Activated CD4-positive, CD25-positive, alpha-beta regulatory T cell (primary cell): ENCODE data around the gene CEACAM16.

Source experiments
- DNase-seq, 4 experiments: peaks; one replicate each; lab custom pipeline; 2025; lab: John Stamatoyannopoulos, UW

Gene CEACAM16

DNA sequence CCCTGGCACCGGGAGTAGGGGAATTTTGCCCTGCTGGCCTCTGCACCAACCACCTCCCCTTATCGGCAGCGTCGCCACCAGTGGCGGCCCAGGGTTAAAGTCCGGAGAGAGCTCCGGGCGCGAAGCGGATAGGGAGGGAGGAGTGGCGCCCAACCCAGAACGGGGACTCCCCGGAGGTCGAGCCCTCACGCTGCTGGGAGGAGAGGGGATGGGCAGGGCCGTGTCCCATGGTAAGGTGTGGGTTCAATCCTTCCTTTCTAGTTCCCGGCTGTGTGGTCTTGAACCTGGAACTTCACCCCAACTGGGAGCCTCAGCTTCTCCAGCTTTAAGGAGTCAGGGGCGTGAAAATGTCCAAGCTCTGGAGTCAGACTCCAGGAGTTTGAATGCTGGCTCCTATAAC, 26.3 kb downstream of the CEACAM16 start:
- DNase-seq, result no peak

DNA sequence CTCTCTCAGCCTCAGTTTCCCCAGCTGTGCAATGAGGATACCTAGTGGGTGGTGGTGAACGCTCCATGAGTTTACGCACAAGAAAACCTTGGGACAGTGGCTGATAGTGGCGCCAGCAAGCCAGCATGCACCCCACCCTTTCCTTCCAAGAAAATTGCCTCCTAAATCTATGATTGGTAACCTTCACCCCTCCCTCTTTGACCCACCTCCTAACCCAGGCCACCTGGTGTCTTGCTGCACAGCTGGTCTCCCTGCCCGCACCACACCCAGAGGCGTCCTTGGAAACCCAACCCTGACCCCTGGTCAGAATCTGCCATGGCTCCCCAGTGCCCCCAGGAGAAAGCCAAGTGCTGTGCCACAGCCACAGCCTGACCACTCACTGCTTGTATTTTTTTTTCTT, 26.7 kb downstream of the CEACAM16 start:
- DNase-seq, result no peak

DNA sequence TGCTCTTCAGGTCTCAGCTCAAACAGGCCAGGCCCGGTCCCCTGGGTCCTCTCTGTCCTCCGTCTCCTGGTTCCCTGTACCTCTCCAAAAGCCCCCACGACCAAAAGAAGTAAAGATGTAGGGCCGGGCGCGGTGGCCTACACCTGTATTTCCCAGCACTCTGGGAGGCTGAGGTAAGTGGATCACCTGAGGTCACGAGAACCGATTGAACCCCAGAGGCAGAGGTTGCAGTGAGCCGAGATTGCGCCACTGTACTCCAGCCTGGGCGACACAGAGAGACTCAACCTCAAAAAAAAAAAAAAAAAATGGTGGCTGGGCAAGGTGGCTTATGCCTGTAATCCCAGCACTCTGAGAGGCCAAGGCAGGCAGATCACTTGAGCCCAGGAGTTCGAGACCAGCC, 27.5 kb downstream of the CEACAM16 start:
- no peak for DNase-seq

DNA sequence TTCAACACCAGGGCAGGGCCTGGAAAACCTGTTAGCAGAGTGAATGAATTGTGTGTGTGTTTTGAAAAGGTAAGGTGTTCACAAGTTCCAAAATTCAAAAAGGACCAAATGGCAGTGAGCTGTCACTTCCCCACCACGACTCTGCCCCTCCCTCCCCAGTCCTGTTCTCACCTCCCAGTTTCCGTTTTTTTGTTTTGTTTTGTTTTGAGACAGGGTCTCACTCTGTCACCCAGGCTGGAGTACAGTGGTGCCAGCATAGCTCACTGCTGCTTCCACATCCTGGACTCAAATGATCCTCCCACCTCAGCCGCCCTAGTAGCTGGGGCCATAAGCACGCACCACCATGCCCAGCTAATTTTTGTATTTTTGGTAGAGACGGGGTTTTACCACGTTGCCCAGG, 29.2 kb downstream of the CEACAM16 start:
- DNase-seq, result no peak

DNA sequence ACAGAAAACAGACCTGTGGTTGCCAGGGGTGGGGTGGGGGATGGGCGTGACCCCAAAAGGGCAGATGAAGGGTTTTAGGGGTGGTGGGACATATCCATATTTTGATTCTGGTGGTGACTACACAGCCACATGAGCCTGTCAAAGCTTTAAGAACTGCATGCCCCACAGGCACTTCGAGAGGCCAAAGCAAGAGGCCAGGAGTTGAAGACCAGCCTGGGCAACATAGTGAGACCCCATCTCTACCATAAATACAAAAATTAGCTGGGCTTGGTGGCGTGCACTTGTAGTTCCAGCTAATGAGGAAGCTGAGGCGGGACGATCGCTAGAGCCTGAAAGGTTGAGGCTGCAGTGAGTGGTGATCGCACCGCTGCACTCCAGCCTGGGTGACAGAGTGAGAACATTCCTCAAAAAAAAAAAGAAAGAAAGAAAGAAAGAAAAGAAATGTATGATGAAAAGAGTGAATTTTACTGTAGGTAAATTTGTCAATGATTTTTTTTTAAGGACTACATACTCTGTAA, 30.6 kb downstream of the CEACAM16 start:
- DNase-seq, result no peak

DNA sequence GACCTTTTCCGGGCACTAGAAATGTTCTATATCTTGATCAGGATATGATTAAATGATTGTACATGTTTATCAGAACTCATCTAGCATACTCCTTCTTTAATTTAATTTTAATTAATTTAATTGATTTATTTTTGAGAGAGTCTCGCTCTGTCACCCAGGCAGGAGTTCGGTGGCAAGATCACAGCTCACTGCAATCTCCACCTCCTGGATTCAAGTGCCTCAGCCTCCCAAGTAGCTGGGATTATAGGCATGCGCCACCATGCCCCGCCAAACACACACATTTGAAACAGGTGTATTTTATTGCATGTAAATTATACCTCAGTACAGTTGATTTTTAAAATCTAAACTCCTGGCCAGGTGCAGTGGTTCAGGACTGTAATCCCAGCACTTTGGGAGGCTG, 32.1 kb downstream of the CEACAM16 start:
- no peak for DNase-seq

DNA sequence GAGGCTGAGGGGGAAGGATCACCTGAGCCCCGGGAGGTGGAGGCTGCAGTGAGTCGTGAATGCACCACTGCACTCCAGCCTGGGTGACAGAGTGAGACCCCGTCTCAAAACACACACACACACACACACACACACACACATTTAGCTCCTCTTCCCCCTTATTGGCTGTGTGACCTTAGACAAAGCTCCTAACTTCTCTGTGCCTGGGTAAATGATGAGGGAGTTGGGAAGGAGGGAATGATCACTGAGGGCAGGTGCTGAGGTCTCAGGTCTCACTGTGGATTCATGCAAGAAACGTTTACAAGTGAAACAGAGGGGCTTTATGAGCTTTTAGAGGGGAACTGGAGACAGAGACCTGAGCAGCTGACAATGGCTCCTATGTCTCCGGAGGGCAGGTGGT, 32.7 kb downstream of the CEACAM16 start:
- no peak for DNase-seq

- no peak for DNase-seq
These were observed 33.5 kb downstream of the CEACAM16 start for GRCh38 chr19:44732235-44733014.

DNA sequence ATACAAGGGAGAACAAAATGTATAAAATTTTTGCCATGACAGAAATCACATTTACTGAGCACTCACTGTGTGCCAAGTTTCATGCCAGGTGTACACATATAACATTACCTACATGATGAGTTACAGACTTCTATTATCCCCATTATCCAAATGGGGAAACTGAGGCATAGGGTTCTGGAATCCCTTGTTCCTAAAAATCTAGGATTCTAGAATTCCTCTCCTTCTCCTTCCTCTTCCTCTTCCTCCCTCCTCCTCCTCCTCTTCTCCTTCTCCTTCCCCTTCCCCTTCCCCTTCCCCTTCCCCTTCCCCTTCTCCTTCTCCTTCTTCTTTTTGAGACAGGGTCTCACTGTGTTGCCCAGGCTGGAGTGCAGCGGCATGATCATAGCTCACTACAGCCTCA, 35.4 kb downstream of the CEACAM16 start:
- no peak for DNase-seq

DNA sequence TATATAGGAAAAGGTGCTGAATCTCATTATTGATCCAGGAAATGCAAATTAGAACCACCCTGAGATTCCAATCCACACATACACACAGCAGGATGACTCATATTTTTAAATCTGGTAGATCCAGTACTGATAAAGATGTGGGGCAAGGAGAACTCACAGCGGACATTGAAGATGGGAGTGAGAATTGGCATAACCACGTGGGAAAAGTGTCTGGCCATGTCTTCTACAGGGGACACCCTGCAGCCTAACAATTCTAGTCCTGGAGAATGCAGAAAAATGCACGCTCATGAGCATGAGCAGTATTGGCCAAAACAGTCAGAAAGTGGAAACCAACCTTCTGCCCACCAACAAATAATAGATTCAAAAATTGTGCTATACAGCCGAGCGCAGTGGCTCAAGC, 36.1 kb downstream of the CEACAM16 start:
- DNase-seq, result no peak

GRCh38 chr19:44737238-44738071, 38.5 kb downstream of the CEACAM16 start:
- no peak for DNase-seq

DNA sequence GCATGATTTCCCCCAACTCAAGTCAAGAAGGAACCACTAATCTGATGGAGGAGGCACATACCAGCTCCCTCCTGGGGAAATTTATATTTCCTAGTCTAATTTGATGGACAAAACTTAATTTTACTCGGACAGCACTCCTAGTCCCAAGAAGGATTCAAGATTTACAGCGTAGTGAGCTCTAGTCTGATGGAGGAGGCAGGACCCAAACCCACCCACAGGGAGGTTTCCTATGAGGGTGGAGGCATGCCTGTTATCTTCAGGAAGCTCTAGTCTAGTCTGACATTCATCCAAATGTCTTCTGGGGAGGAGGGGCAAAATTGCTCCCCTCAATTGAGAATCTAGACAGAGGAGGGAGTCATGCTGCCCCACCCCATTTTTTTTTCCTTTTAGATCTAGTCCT, 39.2 kb downstream of the CEACAM16 start:
- DNase-seq, result no peak

GRCh38 chr19:44738603-44739558, 39.9 kb downstream of the CEACAM16 start:
- DNase-seq, result no peak

DNA sequence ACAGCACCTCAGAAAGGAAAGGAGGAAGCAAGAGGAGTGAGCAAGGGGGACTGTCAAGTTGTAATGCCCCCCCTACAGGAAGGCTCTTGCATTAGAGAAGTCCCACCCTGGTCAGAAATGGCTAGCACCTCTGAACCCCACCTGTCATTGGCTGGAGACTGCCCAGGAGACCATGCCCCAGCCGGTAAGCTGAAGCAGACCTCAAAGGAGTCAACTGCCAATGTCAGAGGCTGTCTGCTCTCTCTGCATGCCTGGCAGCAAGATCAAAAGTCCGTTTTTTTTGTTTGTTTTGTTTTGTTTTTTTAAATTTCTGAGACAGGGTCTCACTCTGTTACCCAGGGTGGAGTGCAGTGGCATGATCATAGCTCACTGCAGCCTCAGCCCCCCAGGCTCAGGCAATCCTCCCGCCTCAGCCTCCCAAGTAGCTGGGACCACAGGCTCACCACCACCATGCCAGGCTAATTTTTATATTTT, 41.4 kb downstream of the CEACAM16 start:
- no peak for DNase-seq

DNA sequence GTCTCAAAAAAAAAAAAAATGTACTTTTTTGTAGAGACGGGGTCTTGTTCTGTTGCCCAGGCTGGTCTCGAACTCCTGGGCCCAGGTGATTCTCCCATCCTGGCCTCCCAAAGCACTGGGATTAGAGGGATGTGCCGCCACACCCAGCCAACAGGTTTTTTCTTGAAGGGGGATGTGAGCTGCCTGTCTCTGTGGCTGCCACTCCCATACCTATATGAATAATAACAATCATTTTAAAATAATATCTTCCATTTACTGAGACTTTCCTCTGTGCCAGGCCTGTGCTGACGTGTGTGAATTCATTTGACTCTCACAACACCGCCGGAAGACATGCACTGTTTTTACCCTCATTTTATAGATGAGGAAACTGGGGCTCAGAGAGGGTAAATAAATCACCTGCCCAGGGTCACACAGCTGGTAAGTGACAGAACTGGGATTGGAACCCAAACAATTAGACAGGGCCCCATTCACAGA, 42.3 kb downstream of the CEACAM16 start:
- no peak for DNase-seq

DNA sequence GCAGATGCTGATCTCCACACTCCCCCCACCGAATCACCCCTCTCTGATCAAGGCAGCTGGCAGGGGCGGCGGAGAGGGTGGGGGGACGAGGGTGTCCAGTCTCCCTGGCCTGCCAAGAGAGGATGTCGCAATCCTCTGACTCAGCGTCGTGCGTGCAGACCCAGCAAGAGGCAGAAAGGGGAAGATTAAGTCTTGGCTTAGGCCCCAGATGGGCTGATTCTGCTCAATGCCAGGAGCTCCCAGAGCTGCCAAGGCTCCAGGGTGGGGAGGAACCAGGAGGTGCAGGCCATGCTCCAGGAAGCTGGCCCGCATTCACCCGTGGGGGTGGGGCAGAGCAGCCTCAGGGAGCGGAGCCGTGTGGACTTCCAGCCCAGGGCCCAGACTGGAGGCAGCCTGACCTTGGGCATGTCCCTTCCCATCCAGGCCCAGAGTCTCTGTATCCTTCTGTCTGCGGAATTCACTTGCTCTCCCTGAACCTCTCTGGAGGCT, 42.9 kb downstream of the CEACAM16 start:
- DNase-seq, result peak in 1 of 4 experiments; percentile 14

DNA sequence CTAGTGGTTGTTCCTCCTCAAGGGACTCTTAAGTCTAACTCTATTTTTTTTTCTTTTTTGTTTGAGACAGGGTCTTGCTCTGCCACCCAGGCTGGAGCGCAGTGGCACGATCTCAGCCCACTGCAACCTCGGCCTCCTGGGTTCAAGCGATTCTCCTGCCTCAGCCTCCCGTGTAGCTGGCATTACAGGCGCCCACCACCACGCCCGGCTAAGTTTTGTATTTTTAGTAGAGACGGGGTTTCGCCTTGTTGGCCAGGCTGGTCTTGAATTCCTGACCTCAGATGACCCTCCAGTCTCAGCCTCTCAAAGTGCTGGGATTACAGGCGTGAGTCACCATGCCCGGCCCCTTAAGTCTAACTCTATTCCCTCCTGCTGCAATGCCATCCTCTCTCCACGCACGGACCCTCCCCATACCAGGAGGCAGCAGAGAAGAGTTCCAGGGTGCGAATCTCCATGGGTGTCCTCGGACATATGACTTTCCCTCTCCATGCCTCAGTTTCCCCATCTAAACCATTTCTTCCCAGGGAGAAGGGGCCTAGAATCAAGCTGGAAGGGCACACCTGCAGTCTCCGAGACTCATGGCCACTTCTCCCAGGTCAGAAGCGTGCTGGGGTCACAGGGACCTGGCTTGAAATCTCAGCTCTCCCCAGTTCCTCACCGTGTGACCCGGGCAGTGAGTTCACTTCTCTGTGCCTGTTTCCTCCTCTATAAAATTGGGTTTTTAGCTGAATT, 43.5 kb downstream of the CEACAM16 start:
- no peak for DNase-seq

DNA sequence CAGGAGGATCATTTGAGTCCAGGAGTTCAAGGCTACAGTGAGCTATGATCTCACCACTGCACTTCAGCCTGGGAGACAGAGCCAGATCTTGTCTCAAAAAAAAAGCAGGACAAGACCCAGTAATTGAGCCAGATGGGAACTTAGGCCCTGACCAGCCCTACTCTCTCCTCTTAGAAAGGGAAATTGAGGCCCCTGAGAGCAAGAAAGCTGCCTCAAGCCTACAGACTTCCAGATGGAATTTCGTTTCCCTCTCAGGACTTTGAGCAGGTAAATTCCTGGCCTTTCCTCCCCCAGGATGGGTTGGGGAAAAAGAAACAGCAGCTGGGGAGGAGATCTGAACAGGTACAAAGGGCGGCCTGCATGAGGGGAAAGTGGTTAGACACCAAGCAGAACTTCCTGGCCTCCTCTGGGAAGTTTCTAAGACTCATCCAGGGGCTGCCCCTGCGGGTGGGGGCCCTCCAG, 46.0 kb downstream of the CEACAM16 start:
- DNase-seq, result no peak

GRCh38 chr19:44745341-44745831, 46.4 kb downstream of the CEACAM16 start:
- DNase-seq, result no peak

- DNase-seq, result no peak
These were observed 47.1 kb downstream of the CEACAM16 start for GRCh38 chr19:44745887-44746600.
